ENCODE data around the gene FAM124A. TPM values are rescaled to one million over a fixed set of nuclear protein-coding genes. Genes with fewer than 3 reads are reported as not detected.

FAM124A gene
- total and polyA plus RNA-seq, 2 donors from 2014 or later: 3.5 to 7.7 TPM

DNA sequence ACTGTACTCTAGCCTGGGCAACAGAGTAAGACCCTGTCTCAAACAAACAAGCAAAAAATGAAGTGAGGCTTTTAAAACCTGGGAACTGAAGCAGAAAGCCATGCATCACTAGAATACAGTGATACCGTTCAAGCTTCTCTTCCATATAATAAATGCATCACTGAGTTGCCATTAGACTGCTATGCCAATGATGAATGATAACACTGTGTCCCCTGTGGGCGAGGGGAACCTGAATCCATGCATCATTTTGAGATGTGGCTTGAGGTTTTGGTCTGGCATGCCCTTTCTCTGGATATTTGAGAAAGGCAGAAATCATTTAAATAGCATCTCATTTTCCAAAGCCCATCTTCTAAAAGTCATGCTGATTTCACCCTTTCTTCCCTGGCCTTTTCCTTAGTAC is 1.5 kb upstream of the FAM124A start:
- no peaks in the 10 kb centered on the region for H3K9me3 ChIP-seq (ENCODE audit: control insufficient read depth in 2 of 3, insufficient read depth in 1 of 3, low read length in 3 of 3)
- peaks cover 2% of the 10 kb centered on the region for H3K27me3 ChIP-seq (ENCODE audit: control insufficient read depth, insufficient read depth, low read length)
- FAIRE-seq: no peak
- no peak overlapping the region for H3K27ac ChIP-seq (ENCODE audit: low read depth in 2 of 2, low read length in 2 of 2)
- H3K36me3 ChIP-seq (ENCODE audit: control insufficient read depth in 2 of 3, insufficient read depth in 3 of 3, low read length in 3 of 3): no peaks in the 10 kb centered on the region
- intact Hi-C loops (cut with DNase I): no loop called here
- TF ChIP-seq, protein P1, sequence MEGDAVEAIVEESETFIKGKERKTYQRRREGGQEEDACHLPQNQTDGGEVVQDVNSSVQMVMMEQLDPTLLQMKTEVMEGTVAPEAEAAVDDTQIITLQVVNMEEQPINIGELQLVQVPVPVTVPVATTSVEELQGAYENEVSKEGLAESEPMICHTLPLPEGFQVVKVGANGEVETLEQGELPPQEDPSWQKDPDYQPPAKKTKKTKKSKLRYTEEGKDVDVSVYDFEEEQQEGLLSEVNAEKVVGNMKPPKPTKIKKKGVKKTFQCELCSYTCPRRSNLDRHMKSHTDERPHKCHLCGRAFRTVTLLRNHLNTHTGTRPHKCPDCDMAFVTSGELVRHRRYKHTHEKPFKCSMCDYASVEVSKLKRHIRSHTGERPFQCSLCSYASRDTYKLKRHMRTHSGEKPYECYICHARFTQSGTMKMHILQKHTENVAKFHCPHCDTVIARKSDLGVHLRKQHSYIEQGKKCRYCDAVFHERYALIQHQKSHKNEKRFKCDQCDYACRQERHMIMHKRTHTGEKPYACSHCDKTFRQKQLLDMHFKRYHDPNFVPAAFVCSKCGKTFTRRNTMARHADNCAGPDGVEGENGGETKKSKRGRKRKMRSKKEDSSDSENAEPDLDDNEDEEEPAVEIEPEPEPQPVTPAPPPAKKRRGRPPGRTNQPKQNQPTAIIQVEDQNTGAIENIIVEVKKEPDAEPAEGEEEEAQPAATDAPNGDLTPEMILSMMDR (IDR thresholded peaks at IDR 0.05; ENCODE audit: borderline replicate concordance, extremely low read depth, insufficient read depth): no peak
- no peak for DNase-seq
- H3K4me1 ChIP-seq (ENCODE audit: control insufficient read depth in 2 of 3, insufficient read depth in 2 of 3, low read depth in 1 of 3, low read length in 3 of 3): peaks cover 0 to 4% (median 3%) of the 10 kb centered on the region in 3 donors
- H3K4me3 ChIP-seq (ENCODE audit: low read length in 3 of 3): no peak overlapping the region
- H3K9ac ChIP-seq (ENCODE audit: low read length in 3 of 3): no peak overlapping the region

DNA sequence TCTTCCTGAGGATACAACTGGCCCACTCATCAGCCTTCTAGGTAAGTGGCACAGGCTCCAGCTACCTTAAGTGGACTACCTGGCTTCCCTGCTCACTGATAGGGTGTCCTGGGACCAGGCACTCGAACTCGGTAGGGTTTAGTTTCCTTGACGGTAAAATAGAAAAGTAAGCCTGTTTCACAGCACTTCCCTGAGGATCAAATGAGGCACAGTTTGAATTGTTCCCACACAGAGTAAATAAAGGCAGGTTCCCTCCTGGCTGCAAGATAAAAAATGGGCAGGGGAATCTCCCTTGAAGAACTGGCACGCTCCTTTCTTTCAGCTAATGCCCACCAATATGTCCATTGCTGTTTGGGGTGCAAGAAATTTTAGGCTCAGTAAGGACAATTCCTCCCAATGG is 1.1 kb upstream of the FAM124A start:
- peaks cover 0 to 4% (median 3%) of the 10 kb centered on the region in 3 donors for H3K4me1 ChIP-seq (ENCODE audit: control insufficient read depth in 2 of 3, insufficient read depth in 2 of 3, low read depth in 1 of 3, low read length in 3 of 3)
- FAIRE-seq (no peak), DNase-seq (no peak)
- intact Hi-C loops (cut with DNase I): no loop called here
- TF ChIP-seq, protein P1 (IDR thresholded peaks at IDR 0.05; ENCODE audit: borderline replicate concordance, extremely low read depth, insufficient read depth): no peak
- no peak overlapping the region for H3K9ac ChIP-seq (ENCODE audit: low read length in 3 of 3)
- H3K27me3 ChIP-seq (ENCODE audit: control insufficient read depth, insufficient read depth, low read length): peaks cover 2% of the 10 kb centered on the region
- no peak overlapping the region for H3K27ac ChIP-seq (ENCODE audit: low read depth in 2 of 2, low read length in 2 of 2)
- H3K4me3 ChIP-seq (ENCODE audit: low read length in 3 of 3): no peak overlapping the region
- no peaks in the 10 kb centered on the region for H3K9me3 ChIP-seq (ENCODE audit: control insufficient read depth in 2 of 3, insufficient read depth in 1 of 3, low read length in 3 of 3)
- no peaks in the 10 kb centered on the region for H3K36me3 ChIP-seq (ENCODE audit: control insufficient read depth in 2 of 3, insufficient read depth in 3 of 3, low read length in 3 of 3)

DNA sequence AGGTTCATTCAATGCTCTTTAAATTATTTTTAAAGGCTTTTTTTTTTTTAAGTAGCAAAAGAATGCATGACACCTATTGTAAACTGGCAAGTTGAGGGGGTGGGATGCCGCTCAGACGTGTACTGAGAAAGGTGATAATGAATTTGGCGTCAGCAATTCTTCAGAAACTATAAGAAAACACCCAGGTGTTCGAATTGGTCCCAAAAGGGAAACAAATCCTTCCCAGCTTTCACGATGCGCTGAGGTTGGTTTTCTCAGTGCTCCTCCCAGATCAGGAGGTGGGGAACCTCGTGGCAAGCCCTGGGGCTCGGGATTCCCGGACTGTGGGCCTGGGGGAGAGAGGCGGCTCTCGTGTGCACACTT is 543 bp upstream of the FAM124A start:
- peak overlapping the region; percentile 44 to 71 (median 64) for H3K9ac ChIP-seq (ENCODE audit: low read length in 3 of 3)
- no peak for FAIRE-seq
- H3K4me1 ChIP-seq (ENCODE audit: control insufficient read depth in 2 of 3, insufficient read depth in 2 of 3, low read depth in 1 of 3, low read length in 3 of 3): peaks cover 0 to 4% (median 3%) of the 10 kb centered on the region in 3 donors
- peak in 1 of 5 donors; percentile 41 for DNase-seq
- intact Hi-C loops (cut with DNase I): no loop called here
- H3K4me3 ChIP-seq (ENCODE audit: low read length in 3 of 3): peak overlapping the region; percentile 74 to 81 (median 81)
- peak overlapping the region in 1 of 2 donors; percentile 7 for H3K27ac ChIP-seq (ENCODE audit: low read depth in 2 of 2, low read length in 2 of 2)
- H3K27me3 ChIP-seq (ENCODE audit: control insufficient read depth, insufficient read depth, low read length): peaks cover 2% of the 10 kb centered on the region
- TF ChIP-seq, protein P1 (IDR thresholded peaks at IDR 0.05; ENCODE audit: borderline replicate concordance, extremely low read depth, insufficient read depth): no peak
- H3K36me3 ChIP-seq (ENCODE audit: control insufficient read depth in 2 of 3, insufficient read depth in 3 of 3, low read length in 3 of 3): no peaks in the 10 kb centered on the region
- no peaks in the 10 kb centered on the region for H3K9me3 ChIP-seq (ENCODE audit: control insufficient read depth in 2 of 3, insufficient read depth in 1 of 3, low read length in 3 of 3)

Measured in kidney (tissue), 14 donors.